Subcutaneous abdominal adipose tissue (tissue), 5 donors: ENCODE data around the gene TRPC1.

Source experiments
- H3K27ac ChIP-seq: one replicate; pipeline ENCODE4 v1.7.0; 2013; ENCODE audit warnings: low read depth, mild to moderate bottlenecking, inconsistent platforms, low read length, moderate library complexity
- H3K27me3 ChIP-seq, 5 donors: one replicate each; pipeline ENCODE4 v1.7.0; 2013; ENCODE audit warnings: low read length in 5 of 5, inconsistent platforms in 1 of 5; ENCODE audit not compliant: control insufficient read depth in 5 of 5, insufficient read depth in 4 of 5
- H3K36me3 ChIP-seq, 5 donors: one replicate each; pipeline ENCODE4 v1.7.0; 2013; ENCODE audit warnings: low read length in 5 of 5; ENCODE audit not compliant: control insufficient read depth in 5 of 5, insufficient read depth in 5 of 5
- H3K4me1 ChIP-seq, 5 donors: one replicate each; pipeline ENCODE4 v1.7.0; 2013; ENCODE audit warnings: low read length in 5 of 5, mild to moderate bottlenecking in 3 of 5, moderate library complexity in 1 of 5; ENCODE audit not compliant: control insufficient read depth in 5 of 5, insufficient read depth in 5 of 5
- H3K4me3 ChIP-seq, 5 donors: one replicate each; pipeline ENCODE4 v1.7.0; 2013; ENCODE audit warnings: low read length in 5 of 5, low read depth in 1 of 5
- H3K9ac ChIP-seq, 5 donors: one replicate each; pipeline ENCODE4 v1.7.0; 2013; ENCODE audit warnings: low read length in 5 of 5, mild to moderate bottlenecking in 4 of 5, moderate library complexity in 3 of 5
- H3K9me3 ChIP-seq, 5 donors: one replicate each; pipeline ENCODE4 v1.7.0; 2013; ENCODE audit warnings: low read length in 5 of 5; ENCODE audit not compliant: control insufficient read depth in 5 of 5
- donor health status: healthy.
- donor health status: healthy.
- donor health status: healthy.
- donor health status: healthy.
- donor health status: healthy.

The TRPC1 gene

GRCh38 chr3:142850395-142851023, 126.7 kb downstream of the TRPC1 start:
- Histone ChIP-seq H3K4me3 (no peak overlapping the region), H3K9ac (peak overlapping the region in 1 of 5 donors; percentile 53), H3K27ac (peak overlapping the region; percentile 87), H3K4me1 (peaks cover 2 to 61% (median 23%) of the 10 kb centered on the region in 5 donors), H3K27me3 (no peaks in the 10 kb centered on the region), H3K9me3 (no peaks in the 10 kb centered on the region), H3K36me3 (peaks cover 0 to 6% (median 3%) of the 10 kb centered on the region in 5 donors)

- H3K9me3 ChIP-seq: no peaks in the 10 kb centered on the region
- peaks cover 0 to 8% (median 3%) of the 10 kb centered on the region in 5 donors for H3K36me3 ChIP-seq
- H3K4me1 ChIP-seq: peaks cover 2 to 57% (median 23%) of the 10 kb centered on the region in 5 donors
- no peak overlapping the region for H3K9ac ChIP-seq
- H3K4me3 ChIP-seq: no peak overlapping the region
- no peaks in the 10 kb centered on the region for H3K27me3 ChIP-seq
- peak overlapping the region; percentile 87 for H3K27ac ChIP-seq
These were observed 128.2 kb downstream of the TRPC1 start for GRCh38 chr3:142852009-142852408.

GRCh38 chr3:142853270-142854168, 129.7 kb downstream of the TRPC1 start:
- peaks cover 0 to 6% (median 0%) of the 10 kb centered on the region in 5 donors for H3K36me3 ChIP-seq
- H3K4me3 ChIP-seq: no peak overlapping the region
- peaks cover 2 to 46% (median 23%) of the 10 kb centered on the region in 5 donors for H3K4me1 ChIP-seq
- H3K27me3 ChIP-seq: no peaks in the 10 kb centered on the region
- H3K9ac ChIP-seq: no peak overlapping the region
- H3K9me3 ChIP-seq: no peaks in the 10 kb centered on the region
- peak overlapping the region; percentile 79 for H3K27ac ChIP-seq

GRCh38 chr3:142857056-142857455, 133.2 kb downstream of the TRPC1 start:
- Histone ChIP-seq H3K4me1 (peaks cover 2 to 23% (median 12%) of the 10 kb centered on the region in 5 donors), H3K4me3 (no peak overlapping the region), H3K9me3 (no peaks in the 10 kb centered on the region), H3K27me3 (no peaks in the 10 kb centered on the region), H3K27ac (no peak overlapping the region), H3K9ac (peak overlapping the region in 1 of 5 donors; percentile 20), H3K36me3 (peaks cover 0 to 7% (median 0%) of the 10 kb centered on the region in 5 donors)
